Small intestine (tissue), 7 donors: ENCODE data around the gene BATF3. TPM values are rescaled to one million over a fixed set of nuclear protein-coding genes. Genes with fewer than 3 reads are reported as not detected.
"Not testable (repeated sequence)": the region's sequence is repeated elsewhere in the genome, so short reads cannot be mapped to it uniquely, and the experiment has no call there.

Experiments used
- DNase-seq, 2 donors: peaks; one replicate each; pipeline versions ENCODE4 v3.0.0 to v3.0.0-alpha.2; 2013
- FAIRE-seq: peaks from 2 replicates; lab custom pipeline; 2012; peaks lifted over from hg19 to GRCh38; lab: Jason Lieb, UNC
- H3K27ac ChIP-seq, 3 donors: one replicate each; pipeline ENCODE4 v1.5.1; 2013; ENCODE audit warnings: low read length in 2 of 3, mild to moderate bottlenecking in 2 of 3, control low read depth in 1 of 3, inconsistent platforms in 1 of 3, low read depth in 1 of 3, moderate library complexity in 1 of 3
- H3K27me3 ChIP-seq, 3 donors: one replicate each; pipeline ENCODE4 v1.6.1; 2013; ENCODE audit warnings: low read length in 3 of 3, inconsistent platforms in 1 of 3; ENCODE audit not compliant: control insufficient read depth in 3 of 3, insufficient read depth in 3 of 3
- H3K36me3 ChIP-seq, 3 donors: one replicate each; pipeline ENCODE4 v1.6.1; 2013; ENCODE audit warnings: low read length in 3 of 3, inconsistent platforms in 1 of 3, low read depth in 1 of 3, mild to moderate bottlenecking in 1 of 3, moderate library complexity in 1 of 3; ENCODE audit not compliant: control insufficient read depth in 3 of 3, insufficient read depth in 2 of 3
- H3K4me1 ChIP-seq, 3 donors: one replicate each; pipeline ENCODE4 v1.6.1; 2013; ENCODE audit warnings: low read length in 2 of 3, inconsistent platforms in 1 of 3, low read depth in 1 of 3, mild to moderate bottlenecking in 1 of 3, moderate library complexity in 1 of 3; ENCODE audit not compliant: control insufficient read depth in 3 of 3, insufficient read depth in 2 of 3
- H3K4me3 ChIP-seq, 3 donors: one replicate each; pipeline ENCODE4 v1.5.1; 2013; ENCODE audit warnings: low read length in 3 of 3, control low read depth in 1 of 3, inconsistent platforms in 1 of 3, low read depth in 1 of 3, mild to moderate bottlenecking in 1 of 3, moderate library complexity in 1 of 3
- H3K9me3 ChIP-seq, 2 donors: one replicate each; pipeline ENCODE4 v1.6.1; 2013; ENCODE audit warnings: low read depth in 1 of 2, low read length in 1 of 2; ENCODE audit not compliant: control insufficient read depth in 2 of 2, insufficient read depth in 1 of 2
- WGBS, 3 donors: extraction: QIAGEN DNeasy Blood & Tissue Kit; methylation state at CpG; one replicate each; pipeline ENCODE4 v1.1.7; 2013; 5-methylcytosine and 5-hydroxymethylcytosine counted together
- polyA plus RNA-seq, 4 donors: library from polyadenylated mRNA; stranded (reverse) in 3 of 4; unstranded in 1 of 4; fragments of 200-250 nt in 3 of 4; fragments of 120-200 nt in 1 of 4; gene quantifications; one replicate each; pipeline versions ENCODE4 v1.2.1 to v1.2.3, GENCODE V29; 2013
- donor health status: healthy with polysubstance abuse.
- donor health status: control.
- donor health status: control.
- donor health status: Bipolar disorder and iron deficiency.
- donor health status: healthy.

Gene BATF3
- polyA plus RNA-seq, 4 donors, result 1.5 to 3.8 (median 3.6) TPM; not detected in 1

GRCh38 chr1:212713465-212714136 is 14.0 kb upstream of the BATF3 start:
- Histone ChIP-seq H3K27ac (no peak overlapping the region), H3K36me3 (no peaks in the 10 kb centered on the region), H3K4me3 (no peak overlapping the region), H3K4me1 (no peaks in the 10 kb centered on the region), H3K27me3 (no peaks in the 10 kb centered on the region), H3K9me3 (no peaks in the 10 kb centered on the region)
- no peak for DNase-seq
- FAIRE-seq, result no peak
- 83 to 85% (median 84%) methylated on average over 5 of the region's 5 CpGs for WGBS, 3 donors

GRCh38 chr1:212712451-212713303 is 13.0 kb upstream of the BATF3 start:
- Histone ChIP-seq H3K36me3 (no peaks in the 10 kb centered on the region), H3K9me3 (no peaks in the 10 kb centered on the region), H3K27me3 (no peaks in the 10 kb centered on the region), H3K4me1 (no peaks in the 10 kb centered on the region), H3K27ac (no peak overlapping the region), H3K4me3 (no peak overlapping the region)
- DNase-seq (no peak), FAIRE-seq (no peak)
- WGBS, 3 donors, result 75 to 81% (median 77%) methylated on average over 4 of the region's 4 CpGs

GRCh38 chr1:212711974-212712373 is 12.3 kb upstream of the BATF3 start:
- H3K27ac ChIP-seq, FAIRE-seq, DNase-seq, H3K9me3 ChIP-seq, H3K27me3 ChIP-seq, H3K4me1 ChIP-seq, H3K4me3 ChIP-seq, H3K36me3 ChIP-seq: not testable (repeated sequence)
- 92 to 96% (median 96%) methylated on average over 8 of the region's 8 CpGs for WGBS, 3 donors

GRCh38 chr1:212710566-212710965 is 10.9 kb upstream of the BATF3 start:
- Histone ChIP-seq H3K4me1 (no peaks in the 10 kb centered on the region), H3K9me3 (no peaks in the 10 kb centered on the region), H3K27ac (no peak overlapping the region), H3K36me3 (no peaks in the 10 kb centered on the region), H3K4me3 (no peak overlapping the region), H3K27me3 (no peaks in the 10 kb centered on the region)
- DNase-seq, result no peak
- 70 to 85% (median 78%) methylated on average over 6 of the region's 6 CpGs for WGBS, 3 donors
- FAIRE-seq, result no peak

DNA sequence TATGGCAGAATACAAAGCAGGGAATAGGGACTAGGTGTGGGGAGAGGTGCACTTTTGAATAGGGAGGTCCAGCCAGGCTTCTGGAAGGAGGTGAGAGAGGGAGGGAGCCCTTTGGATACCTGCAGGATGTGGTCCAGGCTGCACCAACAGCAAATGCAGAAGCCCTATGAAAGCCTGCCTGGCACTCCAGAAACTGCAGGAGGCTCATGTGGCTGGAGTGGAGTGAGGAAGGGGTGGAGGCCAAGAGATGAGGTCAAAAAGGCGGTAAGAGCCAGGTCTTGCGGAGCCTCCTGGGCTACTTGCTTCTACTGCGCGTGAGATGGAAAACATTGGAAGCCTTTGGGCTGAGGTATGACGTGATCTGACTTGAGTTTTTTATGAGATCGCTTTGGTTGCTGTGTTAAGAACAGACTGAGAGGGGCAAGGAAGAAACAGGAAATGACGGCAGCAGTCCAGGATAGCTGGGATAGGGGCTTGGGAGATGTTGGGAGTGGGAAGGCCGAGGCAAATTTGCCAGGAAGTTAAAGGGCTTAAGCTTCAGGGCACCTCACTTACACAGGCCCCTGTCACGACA is 4.4 kb upstream of the BATF3 start:
- Histone ChIP-seq H3K4me3 (no peak overlapping the region), H3K9me3 (no peaks in the 10 kb centered on the region), H3K27ac (no peak overlapping the region), H3K36me3 (no peaks in the 10 kb centered on the region), H3K4me1 (peaks cover 0 to 12% (median under 1%) of the 10 kb centered on the region in 3 donors), H3K27me3 (peaks cover 0 to 28% (median 0%) of the 10 kb centered on the region in 3 donors)
- WGBS, 3 donors, result 67 to 87% (median 83%) methylated on average over 9 of the region's 9 CpGs
- DNase-seq (no peak), FAIRE-seq (no peak)

DNA sequence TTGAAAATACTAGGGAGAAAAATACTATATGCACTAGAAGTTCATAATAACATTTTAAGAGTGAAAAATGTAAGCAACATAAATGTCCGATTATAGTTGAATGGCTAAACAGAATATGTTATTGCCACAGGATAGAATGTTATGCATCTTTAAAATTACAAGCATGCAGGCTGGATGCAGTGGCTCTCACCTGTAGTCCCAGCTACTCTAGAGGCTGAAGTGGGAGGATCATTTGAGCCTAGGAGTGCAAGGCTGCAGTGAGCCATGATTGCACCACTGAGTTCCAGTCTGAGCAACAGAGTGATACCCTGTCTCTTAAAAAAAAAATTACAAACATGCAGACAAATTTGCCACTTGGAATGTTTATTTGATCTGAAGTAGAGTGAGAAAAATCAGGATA is 3.0 kb upstream of the BATF3 start:
- Histone ChIP-seq H3K36me3 (no peaks in the 10 kb centered on the region), H3K4me1 (peaks cover 3 to 16% (median 5%) of the 10 kb centered on the region in 3 donors), H3K4me3 (no peak overlapping the region), H3K27me3 (peaks cover 0 to 38% (median 0%) of the 10 kb centered on the region in 3 donors), H3K9me3 (no peaks in the 10 kb centered on the region), H3K27ac (no peak overlapping the region)
- FAIRE-seq, result no peak
- DNase-seq, result no peak
- 34 to 67% (median 54%) methylated on average over 1 of the region's 1 CpG for WGBS, 3 donors

GRCh38 chr1:212701910-212702309 is 2.3 kb upstream of the BATF3 start:
- peak in 1 of 2 donors; percentile 10 for DNase-seq
- FAIRE-seq, result no peak
- no peaks in the 10 kb centered on the region for H3K9me3 ChIP-seq
- H3K4me1 ChIP-seq, result peaks cover 3 to 16% (median 5%) of the 10 kb centered on the region in 3 donors
- H3K27me3 ChIP-seq, result peaks cover 0 to 46% (median 0%) of the 10 kb centered on the region in 3 donors
- H3K27ac ChIP-seq, result no peak overlapping the region
- H3K36me3 ChIP-seq, result no peaks in the 10 kb centered on the region
- 15 to 48% (median 25%) methylated on average over 1 of the region's 1 CpG for WGBS, 3 donors
- no peak overlapping the region for H3K4me3 ChIP-seq
